ENCODE results near the gene CRYBA1. TPM values are rescaled to one million over a fixed set of nuclear protein-coding genes. Genes with fewer than 3 reads are reported as not detected.

The CRYBA1 gene
- total and polyA plus RNA-seq, 7 donors, result not detected

DNA sequence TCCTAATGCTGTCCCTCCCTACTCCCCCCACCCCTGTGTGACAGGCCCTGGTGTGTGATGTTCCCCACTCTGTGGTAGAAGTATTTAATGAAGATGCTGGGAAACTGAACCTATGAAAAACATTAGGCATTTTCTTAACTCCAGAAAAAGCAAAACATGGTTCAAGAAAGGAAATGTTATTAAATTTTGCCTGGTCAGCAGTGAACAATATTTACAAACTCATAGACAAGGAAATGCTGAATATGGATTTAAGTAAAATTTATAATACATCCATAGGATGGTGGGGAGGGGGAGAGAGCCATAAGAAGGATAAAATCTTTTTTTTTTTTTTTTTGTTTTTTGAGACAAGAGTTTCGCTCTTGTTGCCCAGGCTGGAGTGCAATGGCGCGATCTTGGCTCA, 10.8 kb upstream of the CRYBA1 start:
- intact Hi-C loops (cut with DNase I), result no loop called here
- H3K9me3 ChIP-seq, result no peaks in the 10 kb centered on the region
- H3K4me1 ChIP-seq, result peaks cover 2% of the 10 kb centered on the region
- ATAC-seq (no peak), DNase-seq (no peak)
- no peak overlapping the region for H3K27ac ChIP-seq
- WGBS, 3 donors, result 97 to 100% (median 99%) methylated on average over 3 of the region's 3 CpGs
- no peaks in the 10 kb centered on the region for H3K27me3 ChIP-seq (ENCODE audit: insufficient read depth in 3 of 3, low read length in 2 of 3)
- no peaks in the 10 kb centered on the region for H3K36me3 ChIP-seq (ENCODE audit: insufficient read depth in 1 of 2, low read depth in 1 of 2)
- no peak overlapping the region for H3K4me3 ChIP-seq
- TF ChIP-seq, protein P1, sequence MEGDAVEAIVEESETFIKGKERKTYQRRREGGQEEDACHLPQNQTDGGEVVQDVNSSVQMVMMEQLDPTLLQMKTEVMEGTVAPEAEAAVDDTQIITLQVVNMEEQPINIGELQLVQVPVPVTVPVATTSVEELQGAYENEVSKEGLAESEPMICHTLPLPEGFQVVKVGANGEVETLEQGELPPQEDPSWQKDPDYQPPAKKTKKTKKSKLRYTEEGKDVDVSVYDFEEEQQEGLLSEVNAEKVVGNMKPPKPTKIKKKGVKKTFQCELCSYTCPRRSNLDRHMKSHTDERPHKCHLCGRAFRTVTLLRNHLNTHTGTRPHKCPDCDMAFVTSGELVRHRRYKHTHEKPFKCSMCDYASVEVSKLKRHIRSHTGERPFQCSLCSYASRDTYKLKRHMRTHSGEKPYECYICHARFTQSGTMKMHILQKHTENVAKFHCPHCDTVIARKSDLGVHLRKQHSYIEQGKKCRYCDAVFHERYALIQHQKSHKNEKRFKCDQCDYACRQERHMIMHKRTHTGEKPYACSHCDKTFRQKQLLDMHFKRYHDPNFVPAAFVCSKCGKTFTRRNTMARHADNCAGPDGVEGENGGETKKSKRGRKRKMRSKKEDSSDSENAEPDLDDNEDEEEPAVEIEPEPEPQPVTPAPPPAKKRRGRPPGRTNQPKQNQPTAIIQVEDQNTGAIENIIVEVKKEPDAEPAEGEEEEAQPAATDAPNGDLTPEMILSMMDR (IDR thresholded peaks at IDR 0.05), result no peak

DNA sequence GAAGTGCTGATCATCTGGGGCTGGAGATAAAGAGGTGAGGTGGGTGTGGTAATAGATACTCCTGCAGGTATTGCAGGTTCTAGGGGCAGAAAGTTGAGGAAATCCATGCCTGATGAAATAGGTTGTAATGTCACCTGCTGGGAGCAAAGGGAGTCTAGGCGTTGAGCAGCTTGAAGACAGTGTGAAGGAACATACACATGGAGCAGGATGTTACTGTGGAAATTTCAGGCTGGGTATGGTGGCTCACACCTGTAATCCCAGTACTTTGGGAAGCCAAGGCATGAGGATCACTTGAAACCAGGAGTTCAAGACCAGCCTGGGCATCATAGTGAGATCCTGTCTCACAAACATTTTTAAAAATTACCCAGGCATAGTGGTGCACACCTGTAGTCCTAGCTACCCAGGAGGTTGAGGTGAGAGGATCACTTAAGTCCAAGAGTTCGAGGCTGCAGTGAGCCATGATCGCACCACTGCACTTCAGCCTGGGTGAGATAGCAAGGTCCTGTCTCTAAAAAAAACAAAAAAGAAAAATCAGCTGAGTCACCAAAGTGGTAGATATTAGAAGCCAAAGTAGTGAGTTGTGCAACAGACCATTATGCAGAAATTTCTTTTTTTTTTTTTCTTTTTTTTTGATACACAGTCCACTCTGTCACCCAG, 9.1 kb upstream of the CRYBA1 start:
- H3K4me3 ChIP-seq, result no peak overlapping the region
- ATAC-seq (no peak), DNase-seq (no peak)
- no peaks in the 10 kb centered on the region for H3K27me3 ChIP-seq (ENCODE audit: insufficient read depth in 3 of 3, low read length in 2 of 3)
- H3K4me1 ChIP-seq, result peaks cover 7% of the 10 kb centered on the region
- TF ChIP-seq, protein P1 (IDR thresholded peaks at IDR 0.05), result no peak
- 94 to 99% (median 96%) methylated on average over 3 of the region's 3 CpGs for WGBS, 3 donors
- intact Hi-C loops (cut with DNase I), result no loop called here
- no peak overlapping the region for H3K27ac ChIP-seq
- H3K36me3 ChIP-seq (ENCODE audit: insufficient read depth in 1 of 2, low read depth in 1 of 2), result no peaks in the 10 kb centered on the region
- no peaks in the 10 kb centered on the region for H3K9me3 ChIP-seq

DNA sequence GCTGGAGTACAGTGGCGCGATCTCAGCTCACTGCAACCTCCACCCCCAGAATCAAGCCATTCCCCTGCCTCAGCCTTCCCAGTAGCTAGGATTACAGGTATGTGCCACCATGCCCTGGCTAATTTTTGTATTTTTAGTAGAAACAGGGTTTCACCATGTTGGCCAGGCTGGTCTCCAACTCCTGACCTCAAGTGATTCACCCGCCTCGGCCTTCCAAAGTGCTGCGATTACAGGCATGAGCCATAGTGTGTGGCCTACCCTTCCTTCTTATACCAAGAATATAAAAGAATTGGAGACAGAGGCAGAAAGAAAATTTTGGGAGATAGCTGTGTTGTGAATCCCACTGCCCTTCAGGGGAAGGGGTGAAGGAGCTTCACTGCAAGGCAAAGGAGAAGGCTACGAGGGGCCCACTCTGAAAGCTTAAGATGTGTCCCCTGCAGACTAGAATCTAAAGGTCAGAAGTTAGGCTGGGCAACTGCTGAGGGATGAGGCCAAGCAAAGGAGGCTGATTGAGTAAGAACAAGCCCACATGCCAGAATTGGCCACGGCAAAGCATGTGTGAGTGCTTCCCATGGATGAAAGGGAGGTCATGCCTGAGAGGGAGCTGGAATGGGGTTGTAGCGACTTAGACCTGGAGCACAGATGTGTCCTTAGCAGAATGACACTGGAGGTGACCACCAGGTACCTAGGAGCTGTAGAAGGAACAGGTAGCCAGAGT, 8.4 kb upstream of the CRYBA1 start:
- intact Hi-C loops (cut with DNase I), result no loop called here
- DNase-seq (no peak), ATAC-seq (peak in 1 of 4 donors; percentile 38)
- no peak overlapping the region for H3K4me3 ChIP-seq
- no peaks in the 10 kb centered on the region for H3K27me3 ChIP-seq (ENCODE audit: insufficient read depth in 3 of 3, low read length in 2 of 3)
- H3K36me3 ChIP-seq (ENCODE audit: insufficient read depth in 1 of 2, low read depth in 1 of 2), result no peaks in the 10 kb centered on the region
- H3K4me1 ChIP-seq, result peaks cover 7% of the 10 kb centered on the region
- no peak overlapping the region for H3K27ac ChIP-seq
- WGBS, 3 donors, result 85 to 90% (median 90%) methylated on average over 8 of the region's 8 CpGs
- TF ChIP-seq, protein P1 (IDR thresholded peaks at IDR 0.05), result no peak
- no peaks in the 10 kb centered on the region for H3K9me3 ChIP-seq

DNA sequence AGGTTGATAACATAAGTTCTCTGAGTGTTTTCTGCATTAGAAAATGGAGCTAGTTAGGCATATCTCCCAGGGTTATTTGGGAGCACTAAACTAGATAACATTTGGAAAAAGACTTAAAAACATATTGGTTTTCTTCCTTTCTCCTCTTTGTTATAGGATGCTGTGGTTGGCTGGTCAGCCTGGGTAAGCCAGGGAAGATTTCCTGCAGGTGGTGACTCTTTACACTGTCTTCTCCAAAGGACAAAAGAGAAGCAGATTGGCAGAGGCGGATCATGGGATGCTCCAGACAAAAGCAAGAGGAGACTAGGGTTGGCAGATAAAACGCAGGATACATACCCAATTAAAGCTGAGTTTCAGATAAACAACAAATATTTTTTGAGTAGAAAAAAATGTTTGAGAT, 6.2 kb upstream of the CRYBA1 start:
- intact Hi-C loops (cut with DNase I), result no loop called here
- H3K36me3 ChIP-seq (ENCODE audit: insufficient read depth in 1 of 2, low read depth in 1 of 2), result no peaks in the 10 kb centered on the region
- TF ChIP-seq, protein P1 (IDR thresholded peaks at IDR 0.05), result no peak
- H3K27me3 ChIP-seq (ENCODE audit: insufficient read depth in 3 of 3, low read length in 2 of 3), result no peaks in the 10 kb centered on the region
- ATAC-seq, result no peak
- no peak for DNase-seq
- H3K27ac ChIP-seq, result no peak overlapping the region
- peaks cover 7% of the 10 kb centered on the region for H3K4me1 ChIP-seq
- no peak overlapping the region for H3K4me3 ChIP-seq
- 62 to 64% (median 63%) methylated on average over 2 of the region's 2 CpGs for WGBS, 3 donors
- H3K9me3 ChIP-seq, result no peaks in the 10 kb centered on the region
